H54 (cell line): ENCODE measurements around the gene SPATA2L.

Experiments used
- DNase-seq: peaks from one replicate; pipeline ENCODE4 v3.0.0; 2011; ENCODE audit warnings: low spot score, mixed read lengths; ENCODE audit not compliant: insufficient read length
- FAIRE-seq: peaks from 3 replicates; lab custom pipeline; 2011; peaks lifted over from hg19 to GRCh38; lab: Jason Lieb, UNC
- POLR2A ChIP-seq: IDR thresholded peaks from 2 replicates; pipeline ENCODE4 v1.6.1; 2011; ENCODE audit warnings: low read depth, mild to moderate bottlenecking, low read length

Gene SPATA2L

DNA sequence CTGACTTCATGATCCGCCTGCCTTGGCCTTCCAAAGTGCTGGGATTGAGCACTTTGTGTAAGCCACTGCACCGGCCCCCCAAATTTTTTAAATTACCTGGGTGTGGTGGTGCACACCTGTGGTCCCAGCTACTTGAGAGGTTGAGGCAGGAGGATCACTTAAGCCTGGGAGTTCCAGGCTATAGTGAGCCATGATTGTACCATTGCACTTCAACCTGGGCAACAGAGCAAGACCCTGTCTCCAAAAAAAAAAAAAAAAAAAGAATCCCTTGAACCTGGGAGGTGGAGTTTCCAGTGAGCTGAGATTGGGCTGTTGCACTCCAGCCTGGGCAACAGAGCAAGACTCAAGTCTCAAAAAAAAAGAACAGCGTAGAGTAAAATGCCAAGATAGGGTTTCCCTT lies 35.0 kb upstream of the SPATA2L start:
- no peak for TF ChIP-seq POLR2A
- DNase-seq (no peak), FAIRE-seq (no peak)

GRCh38 chr16:89733792-89734191 lies 32.3 kb upstream of the SPATA2L start:
- TF ChIP-seq POLR2A = no peak
- DNase-seq (no peak), FAIRE-seq (no peak)

GRCh38 chr16:89733322-89733721 lies 31.8 kb upstream of the SPATA2L start:
- no peak for FAIRE-seq
- DNase-seq = no peak
- TF ChIP-seq POLR2A = no peak

DNA sequence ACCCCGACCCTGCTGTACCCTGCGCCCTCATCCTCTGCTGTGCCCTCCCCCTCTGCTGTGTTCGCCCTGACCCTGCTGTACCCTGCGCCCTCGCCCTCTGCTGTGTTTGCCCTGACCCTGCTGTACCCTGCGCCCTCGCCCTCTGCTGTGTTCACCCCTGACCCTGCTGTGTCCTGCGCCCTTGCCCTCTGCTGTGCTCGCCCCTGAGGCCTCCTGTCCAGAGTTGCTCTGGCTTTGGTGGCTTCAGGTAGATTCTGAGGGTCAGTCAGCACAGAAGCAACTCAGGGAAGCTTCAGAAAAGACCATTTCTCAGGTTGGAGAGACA lies 31.4 kb upstream of the SPATA2L start:
- TF ChIP-seq POLR2A = no peak
- no peak for DNase-seq
- no peak for FAIRE-seq

DNA sequence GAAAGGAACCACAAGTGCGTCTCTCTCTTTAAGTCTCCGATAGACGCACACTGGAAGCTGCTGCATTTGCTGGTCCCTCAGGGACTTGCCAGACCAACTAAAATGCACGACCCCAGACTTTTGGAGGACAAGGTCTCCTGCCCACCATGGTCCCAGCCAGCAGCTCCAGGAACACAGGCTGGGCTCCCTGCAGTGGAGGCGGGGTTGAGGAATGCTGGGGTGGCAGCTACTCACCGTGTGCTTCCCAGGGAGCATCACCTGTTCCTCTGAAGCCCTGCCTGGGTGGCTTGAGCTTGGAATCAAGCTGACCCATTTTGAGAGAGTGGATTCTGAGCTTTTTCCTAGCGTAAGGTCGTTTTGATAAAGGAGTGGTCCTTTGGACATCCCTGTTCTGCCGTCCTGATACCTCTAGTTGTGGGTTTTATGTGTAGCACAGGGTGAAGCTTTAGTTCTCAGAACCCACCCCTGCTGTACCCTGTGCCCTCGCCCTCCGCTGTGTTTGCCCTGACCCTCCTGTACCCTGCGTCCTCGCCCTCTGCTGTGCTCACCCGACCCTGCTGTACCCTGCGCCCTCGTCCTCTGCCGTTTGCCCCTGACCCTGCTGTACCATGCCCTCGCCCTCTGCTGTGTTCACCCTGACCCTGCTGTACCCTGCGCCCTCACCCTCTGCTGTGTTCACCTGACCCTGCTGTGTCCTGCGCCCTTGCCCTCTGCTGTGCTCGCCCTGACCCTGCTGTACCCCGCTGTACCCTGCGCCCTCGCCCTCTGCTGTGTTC lies 30.8 kb upstream of the SPATA2L start:
- no peak for FAIRE-seq
- DNase-seq = no peak
- no peak for TF ChIP-seq POLR2A

GRCh38 chr16:89730610-89731234 lies 29.2 kb upstream of the SPATA2L start:
- TF ChIP-seq POLR2A = no peak
- FAIRE-seq (no peak), DNase-seq (no peak)

GRCh38 chr16:89729863-89730593 lies 28.5 kb upstream of the SPATA2L start:
- FAIRE-seq (no peak), DNase-seq (no peak)
- no peak for TF ChIP-seq POLR2A

GRCh38 chr16:89729293-89729692 lies 27.8 kb upstream of the SPATA2L start:
- no peak for FAIRE-seq
- no peak for DNase-seq
- TF ChIP-seq POLR2A = no peak

GRCh38 chr16:89727406-89728120 lies 26.1 kb upstream of the SPATA2L start:
- DNase-seq (no peak), FAIRE-seq (no peak)
- no peak for TF ChIP-seq POLR2A

GRCh38 chr16:89723279-89724250 lies 22.1 kb upstream of the SPATA2L start:
- TF ChIP-seq POLR2A = no peak
- DNase-seq (no peak), FAIRE-seq (no peak)

DNA sequence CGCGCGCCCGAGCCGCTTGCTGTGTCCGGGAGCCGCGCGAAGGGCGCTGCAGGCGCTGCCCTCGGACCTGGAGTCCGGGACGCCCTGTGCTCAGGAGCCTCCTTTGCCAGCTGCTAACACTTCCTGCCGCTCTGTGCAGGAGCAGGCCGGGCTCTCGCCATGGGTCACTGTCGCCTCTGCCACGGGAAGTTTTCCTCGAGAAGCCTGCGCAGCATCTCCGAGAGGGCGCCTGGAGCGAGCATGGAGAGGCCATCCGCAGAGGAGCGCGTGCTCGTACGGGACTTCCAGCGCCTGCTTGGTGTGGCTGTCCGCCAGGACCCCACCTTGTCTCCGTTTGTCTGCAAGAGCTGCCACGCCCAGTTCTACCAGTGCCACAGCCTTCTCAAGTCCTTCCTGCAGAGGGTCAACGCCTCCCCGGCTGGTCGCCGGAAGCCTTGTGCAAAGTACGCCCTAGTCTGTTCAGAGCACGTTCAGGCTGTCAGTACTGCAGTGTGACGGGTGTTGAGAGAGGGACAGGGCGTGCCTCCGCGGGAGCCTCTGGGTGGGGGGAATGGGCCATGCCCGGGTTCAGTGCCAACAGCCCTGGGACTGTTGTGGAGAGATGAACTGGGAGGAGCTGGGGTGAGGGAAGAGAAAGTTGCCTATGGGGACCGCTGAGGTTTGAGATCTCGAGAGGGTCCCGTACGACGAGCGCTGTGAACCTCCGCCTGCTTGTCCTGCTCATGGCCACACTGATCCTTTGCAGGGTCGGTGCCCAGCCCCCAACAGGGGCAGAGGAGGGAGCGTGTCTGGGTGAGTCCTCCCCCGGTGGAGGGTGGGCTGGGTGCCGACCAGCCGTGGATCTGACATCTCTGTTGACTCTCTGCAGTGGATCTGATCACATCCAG lies 21.1 kb upstream of the SPATA2L start:
- DNase-seq (no peak), FAIRE-seq (no peak)
- TF ChIP-seq POLR2A = no peak

DNA sequence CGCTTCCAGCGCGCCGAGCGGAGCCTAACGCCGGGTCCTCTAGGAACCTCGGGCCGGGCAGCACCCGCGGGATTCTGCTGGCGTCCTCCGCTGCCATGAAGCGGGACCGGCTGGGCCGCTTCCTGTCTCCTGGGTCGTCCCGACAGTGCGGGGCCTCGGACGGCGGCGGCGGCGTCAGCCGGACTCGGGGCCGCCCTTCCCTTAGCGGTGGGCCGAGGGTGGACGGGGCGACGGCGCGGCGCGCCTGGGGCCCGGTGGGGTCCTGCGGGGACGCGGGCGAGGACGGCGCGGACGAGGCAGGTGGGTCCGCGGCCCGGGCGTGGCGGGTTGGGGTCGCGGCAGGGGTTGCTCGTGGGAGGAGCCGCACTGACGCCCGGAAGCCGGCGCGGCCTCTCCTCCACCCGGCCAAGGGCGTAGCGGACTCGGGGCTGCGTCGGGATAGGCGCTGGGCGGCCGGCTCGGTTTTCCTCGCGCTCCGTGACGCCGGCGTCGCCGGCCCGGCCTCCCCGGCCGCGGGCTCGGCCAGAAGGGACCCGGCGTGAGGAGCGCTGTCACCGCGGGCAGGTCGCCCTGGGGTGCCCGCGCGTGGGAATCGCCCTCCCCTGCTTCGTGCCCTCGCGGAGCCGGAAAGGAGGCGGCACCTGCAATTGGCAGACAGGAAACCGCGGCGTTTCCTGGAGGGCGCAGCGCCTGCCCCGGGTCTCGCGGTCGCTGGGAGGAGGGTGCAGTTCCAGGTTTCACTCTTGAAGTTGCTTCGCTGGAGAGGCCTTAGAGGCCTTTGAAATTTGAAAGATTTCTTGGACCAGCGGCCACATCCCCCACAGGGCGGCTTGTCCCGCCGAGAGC lies 20.3 kb upstream of the SPATA2L start:
- no peak for DNase-seq

More for the DNA sequence above, 20.3 kb upstream of the SPATA2L start:
- FAIRE-seq = no peak
- peak; percentile 2; the same call in 1 of the 2 replicates for TF ChIP-seq POLR2A
